HEK293 (cell line): Measurements from ENCODE around the gene TCF3.

Experiments
- CTCF ChIA-PET: fragments of 350-600 bp; formaldehyde crosslinking; extraction: SDS; loops from one replicate; lab custom pipeline; 2021; ENCODE audit warnings: antibody characterized with exemption; lab: Yijun Ruan, JAX
- POLR2A ChIA-PET: fragments of 300-600 bp; formaldehyde crosslinking; extraction: SDS; loops from one replicate; lab custom pipeline; 2020; ENCODE audit warnings: antibody characterized with exemption, inconsistent platforms; lab: Yijun Ruan, JAX
- H3K27ac ChIP-seq: fragments of 200-500 bp; sonication (Bioruptor generic); 2 replicates; pipeline ENCODE4 v1.5.1; 2014; ENCODE audit warnings: low read depth, low read length, control low read depth, inconsistent platforms; ENCODE audit errors: extremely low read depth
- H3K36me3 ChIP-seq, 2 experiments: fragments of 200-500 bp in 1 of 2; sonication (Bioruptor generic) in 1 of 2; 1 replicate in 1 of 2; 2 replicates in 1 of 2; pipeline ENCODE4 v1.5.1; 2014 to 2017; ENCODE audit warnings: inconsistent platforms in 2 of 2, low read length in 2 of 2; ENCODE audit not compliant: control insufficient read depth in 2 of 2, insufficient read depth in 1 of 2
- H3K4me1 ChIP-seq: fragments of 200-500 bp; sonication (Bioruptor generic); 2 replicates; pipeline ENCODE4 v1.5.1; 2014; ENCODE audit warnings: mild to moderate bottlenecking, low read length, inconsistent platforms; ENCODE audit not compliant: control insufficient read depth, insufficient read depth
- H3K4me3 ChIP-seq: 2 replicates; pipeline ENCODE4 v1.5.1; 2011; ENCODE audit warnings: low read depth, mild to moderate bottlenecking, control low read depth, low read length, moderate library complexity
- H3K9me3 ChIP-seq: fragments of 200-500 bp; sonication (Bioruptor generic); 2 replicates; pipeline ENCODE4 v1.5.1; 2014; ENCODE audit warnings: low read depth, low read length, inconsistent platforms; ENCODE audit not compliant: control insufficient read depth, insufficient read depth
- KLF1 ChIP-seq: fragments of 450-650 bp; formaldehyde crosslinking; IDR thresholded peaks from 2 replicates; pipeline ENCODE4 v1.5.1; 2016; ENCODE audit warnings: missing biosample characterization, missing genetic modification characterization
- OVOL3 ChIP-seq: fragments of 450-650 bp; formaldehyde crosslinking; IDR thresholded peaks from 2 replicates; pipeline ENCODE4 v1.5.1; 2016; ENCODE audit warnings: missing biosample characterization, missing genetic modification characterization
- SP2 ChIP-seq: fragments of 450-650 bp; formaldehyde crosslinking; IDR thresholded peaks from 2 replicates; pipeline ENCODE4 v1.5.1; 2016; ENCODE audit warnings: missing biosample characterization, missing genetic modification characterization
- TRIM28 ChIP-seq: IDR thresholded peaks from 2 replicates; pipeline ENCODE4 v1.6.1; 2011; ENCODE audit warnings: low read length, control low read depth, borderline replicate concordance
- ZBTB1 ChIP-seq: fragments of 450-650 bp; formaldehyde crosslinking; IDR thresholded peaks from 2 replicates; pipeline ENCODE4 v1.5.1; 2016; ENCODE audit warnings: missing biosample characterization, missing genetic modification characterization
- ZBTB17 ChIP-seq: fragments of 450-650 bp; formaldehyde crosslinking; IDR thresholded peaks from 2 replicates; pipeline ENCODE4 v1.5.1; 2016; ENCODE audit warnings: missing biosample characterization, missing genetic modification characterization
- ZFHX2 ChIP-seq: fragments of 450-650 bp; formaldehyde crosslinking; conservative IDR thresholded peaks from 2 replicates; pipeline ENCODE4 v1.5.1; 2016; ENCODE audit warnings: missing biosample characterization, missing genetic modification characterization
- ZFP3 ChIP-seq: fragments of 450-650 bp; formaldehyde crosslinking; IDR thresholded peaks from 2 replicates; pipeline ENCODE4 v1.5.1; 2016; ENCODE audit warnings: low read depth, missing biosample characterization, missing genetic modification characterization
- ZNF138 ChIP-seq: fragments of 450-650 bp; formaldehyde crosslinking; IDR thresholded peaks from 2 replicates; pipeline ENCODE4 v1.5.1; 2016; ENCODE audit warnings: missing biosample characterization, missing genetic modification characterization, borderline replicate concordance
- ZNF169 ChIP-seq: fragments of 450-650 bp; formaldehyde crosslinking; IDR thresholded peaks from 2 replicates; pipeline ENCODE4 v1.5.1; 2016; ENCODE audit warnings: missing biosample characterization, missing genetic modification characterization
- ZNF341 ChIP-seq: fragments of 450-650 bp; formaldehyde crosslinking; IDR thresholded peaks from 2 replicates; pipeline ENCODE4; 2016; ENCODE audit warnings: low read depth, missing biosample characterization, missing genetic modification characterization
- ZNF366 ChIP-seq: fragments of 450-650 bp; formaldehyde crosslinking; conservative IDR thresholded peaks from 2 replicates; pipeline ENCODE4 v1.5.1; 2016; ENCODE audit warnings: missing biosample characterization, missing genetic modification characterization
- ZNF426 ChIP-seq: fragments of 450-650 bp; formaldehyde crosslinking; IDR thresholded peaks from 2 replicates; pipeline ENCODE4 v1.5.1; 2017; ENCODE audit warnings: missing biosample characterization, missing genetic modification characterization, mild to moderate bottlenecking, inconsistent platforms, moderate library complexity
- ZNF704 ChIP-seq: fragments of 450-650 bp; formaldehyde crosslinking; IDR thresholded peaks from 2 replicates; pipeline ENCODE4 v1.5.1; 2016; ENCODE audit warnings: missing biosample characterization, missing genetic modification characterization
- ZNF777 ChIP-seq: fragments of 450-650 bp; formaldehyde crosslinking; IDR thresholded peaks from 2 replicates; pipeline ENCODE4 v1.5.1; 2017; ENCODE audit warnings: missing biosample characterization, missing genetic modification characterization, borderline replicate concordance
- TF ChIP-seq, protein P1 (sequence below): fragments of 450-650 bp; formaldehyde crosslinking; IDR thresholded peaks from 2 replicates; pipeline ENCODE4 v1.5.0; 2017; ENCODE audit warnings: missing biosample characterization, missing genetic modification characterization, borderline replicate concordance
- TF ChIP-seq, protein P2 (sequence below): fragments of 450-650 bp; formaldehyde crosslinking; IDR thresholded peaks from 2 replicates; pipeline ENCODE4 v1.5.1; 2016; ENCODE audit warnings: missing biosample characterization, missing genetic modification characterization

TCF3 gene

GRCh38 chr19:1632462-1633268 is 19.8 kb downstream of the TCF3 start:
- Histone ChIP-seq H3K9me3 (no peaks in the 10 kb centered on the region), H3K27ac (no peak overlapping the region), H3K4me3 (no peak overlapping the region), H3K4me1 (no peaks in the 10 kb centered on the region), H3K36me3 (peaks cover 4 to 51% of the 10 kb centered on the region in 2 experiments; a peak in 2 of 3 replicates)
- TF ChIP-seq ZFP3 (tag by site-specific recombination) (peak; percentile 95), SP2 (peak; percentile 12; the same call in 1 of the 2 replicates), OVOL3 (tag by site-specific recombination) (no peak), KLF1 (tag by site-specific recombination) (peak; percentile 33; the same call in 1 of the 2 replicates), ZBTB17 (no peak), ZNF366 (tag by site-specific recombination) (no peak)
- TF ChIP-seq, protein P1, sequence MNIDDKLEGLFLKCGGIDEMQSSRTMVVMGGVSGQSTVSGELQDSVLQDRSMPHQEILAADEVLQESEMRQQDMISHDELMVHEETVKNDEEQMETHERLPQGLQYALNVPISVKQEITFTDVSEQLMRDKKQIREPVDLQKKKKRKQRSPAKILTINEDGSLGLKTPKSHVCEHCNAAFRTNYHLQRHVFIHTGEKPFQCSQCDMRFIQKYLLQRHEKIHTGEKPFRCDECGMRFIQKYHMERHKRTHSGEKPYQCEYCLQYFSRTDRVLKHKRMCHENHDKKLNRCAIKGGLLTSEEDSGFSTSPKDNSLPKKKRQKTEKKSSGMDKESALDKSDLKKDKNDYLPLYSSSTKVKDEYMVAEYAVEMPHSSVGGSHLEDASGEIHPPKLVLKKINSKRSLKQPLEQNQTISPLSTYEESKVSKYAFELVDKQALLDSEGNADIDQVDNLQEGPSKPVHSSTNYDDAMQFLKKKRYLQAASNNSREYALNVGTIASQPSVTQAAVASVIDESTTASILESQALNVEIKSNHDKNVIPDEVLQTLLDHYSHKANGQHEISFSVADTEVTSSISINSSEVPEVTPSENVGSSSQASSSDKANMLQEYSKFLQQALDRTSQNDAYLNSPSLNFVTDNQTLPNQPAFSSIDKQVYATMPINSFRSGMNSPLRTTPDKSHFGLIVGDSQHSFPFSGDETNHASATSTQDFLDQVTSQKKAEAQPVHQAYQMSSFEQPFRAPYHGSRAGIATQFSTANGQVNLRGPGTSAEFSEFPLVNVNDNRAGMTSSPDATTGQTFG, result no peak
- ChIA-PET POLR2A (interaction anchor here (1.2 kb wide), 1 partner anchor 27 kb away, joined by 4 read pairs; the partner anchor contains the start of gene UQCR11), CTCF (interaction anchor here (0.6 kb wide), 1 partner anchor 40 kb away, joined by 4 read pairs; no protein-coding TSS in a partner anchor)

DNA sequence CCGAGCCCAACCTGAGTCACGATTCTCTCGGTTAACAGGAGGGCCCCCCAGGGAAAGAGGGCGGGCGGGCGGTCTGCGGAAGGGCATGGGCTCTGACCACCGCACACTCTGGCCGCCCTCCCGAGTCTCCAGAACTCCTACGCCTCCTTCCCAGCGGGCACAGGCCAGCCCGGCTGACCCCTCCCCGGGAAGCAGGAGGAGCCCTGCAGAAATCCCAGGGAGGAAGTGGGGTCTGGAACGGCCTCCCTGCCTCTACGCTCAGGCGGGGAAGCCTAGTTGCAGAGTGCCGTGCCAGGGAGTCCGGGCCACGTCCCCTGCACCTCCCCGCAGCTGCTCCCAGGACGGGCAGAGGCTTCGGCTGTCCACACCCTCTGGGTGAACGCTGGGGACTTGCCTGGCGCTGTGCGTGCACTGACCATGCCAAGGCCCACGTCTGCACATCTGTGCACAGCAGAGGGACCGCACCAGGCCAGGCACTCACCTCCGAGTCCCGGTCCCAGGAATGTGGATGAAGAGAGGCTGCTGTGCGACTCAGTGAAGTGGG is 20.8 kb downstream of the TCF3 start:
- H3K36me3 ChIP-seq, result peaks cover 4 to 48% of the 10 kb centered on the region in 2 experiments; a peak in 2 of 3 replicates
- H3K27ac ChIP-seq, result no peak overlapping the region
- 0 out of 2 replicates have a peak, but pooled peaks have one; percentile 19 for TF ChIP-seq ZNF341 (tag by site-specific recombination)
- TF ChIP-seq ZNF169 (tag by site-specific recombination), result no peak
- ChIA-PET CTCF (no interaction called here), POLR2A (interaction anchor here (1.2 kb wide), 1 partner anchor 26 kb away, joined by 4 read pairs; the partner anchor contains the start of gene UQCR11)
- no peaks in the 10 kb centered on the region for H3K4me1 ChIP-seq
- no peaks in the 10 kb centered on the region for H3K9me3 ChIP-seq
- H3K4me3 ChIP-seq, result no peak overlapping the region

DNA sequence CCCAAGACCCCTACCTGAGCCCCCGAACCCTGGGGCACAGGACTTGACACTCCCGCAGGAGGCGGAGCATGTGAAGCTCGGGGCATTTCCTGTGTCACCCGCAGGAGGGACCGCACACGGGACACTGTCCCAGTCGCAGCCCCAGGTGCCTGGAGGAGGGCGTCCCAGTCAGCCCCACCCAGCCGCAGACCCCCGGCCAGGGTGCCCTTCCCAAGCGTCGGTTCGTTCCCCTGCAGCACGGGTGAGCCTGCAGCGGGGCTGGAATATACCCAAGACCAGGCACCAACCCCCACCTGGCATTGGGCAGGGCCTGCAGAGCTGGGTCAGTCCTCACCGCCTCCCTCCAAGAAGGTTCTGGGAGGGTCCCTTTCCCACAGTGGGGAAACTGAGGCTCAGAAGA is 21.6 kb downstream of the TCF3 start:
- H3K27ac ChIP-seq, result no peak overlapping the region
- CTCF ChIA-PET, result no interaction called here
- H3K4me3 ChIP-seq, result no peak overlapping the region
- peaks cover 0 to 50% of the 10 kb centered on the region in 2 experiments; a peak in 2 of 3 replicates for H3K36me3 ChIP-seq
- H3K4me1 ChIP-seq, result no peaks in the 10 kb centered on the region
- POLR2A ChIA-PET, result no interaction called here
- TF ChIP-seq TRIM28 (no peak), ZBTB1 (tag by site-specific recombination) (no peak), ZNF777 (tag by site-specific recombination) (no peak), ZFHX2 (tag by site-specific recombination) (no peak), ZNF704 (no peak), ZNF426 (tag by site-specific recombination) (no peak), ZNF138 (no peak)
- TF ChIP-seq, protein P2, sequence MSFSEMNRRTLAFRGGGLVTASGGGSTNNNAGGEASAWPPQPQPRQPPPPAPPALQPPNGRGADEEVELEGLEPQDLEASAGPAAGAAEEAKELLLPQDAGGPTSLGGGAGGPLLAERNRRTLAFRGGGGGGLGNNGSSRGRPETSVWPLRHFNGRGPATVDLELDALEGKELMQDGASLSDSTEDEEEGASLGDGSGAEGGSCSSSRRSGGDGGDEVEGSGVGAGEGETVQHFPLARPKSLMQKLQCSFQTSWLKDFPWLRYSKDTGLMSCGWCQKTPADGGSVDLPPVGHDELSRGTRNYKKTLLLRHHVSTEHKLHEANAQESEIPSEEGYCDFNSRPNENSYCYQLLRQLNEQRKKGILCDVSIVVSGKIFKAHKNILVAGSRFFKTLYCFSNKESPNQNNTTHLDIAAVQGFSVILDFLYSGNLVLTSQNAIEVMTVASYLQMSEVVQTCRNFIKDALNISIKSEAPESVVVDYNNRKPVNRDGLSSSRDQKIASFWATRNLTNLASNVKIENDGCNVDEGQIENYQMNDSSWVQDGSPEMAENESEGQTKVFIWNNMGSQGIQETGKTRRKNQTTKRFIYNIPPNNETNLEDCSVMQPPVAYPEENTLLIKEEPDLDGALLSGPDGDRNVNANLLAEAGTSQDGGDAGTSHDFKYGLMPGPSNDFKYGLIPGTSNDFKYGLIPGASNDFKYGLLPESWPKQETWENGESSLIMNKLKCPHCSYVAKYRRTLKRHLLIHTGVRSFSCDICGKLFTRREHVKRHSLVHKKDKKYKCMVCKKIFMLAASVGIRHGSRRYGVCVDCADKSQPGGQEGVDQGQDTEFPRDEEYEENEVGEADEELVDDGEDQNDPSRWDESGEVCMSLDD, result no peak
- no peaks in the 10 kb centered on the region for H3K9me3 ChIP-seq
